Neural cell (in vitro differentiated cells): ENCODE results near the gene CYP2A6. TPM values are rescaled to one million over a fixed set of nuclear protein-coding genes. Genes with fewer than 3 reads are reported as not detected.
"Not testable (repeated sequence)": the region's sequence is repeated elsewhere in the genome, so short reads cannot be mapped to it uniquely, and the experiment has no call there.

ENCODE experiments used
- H2AFZ ChIP-seq: fragments of 200-600, 300-800 bp; sonication (generic), shearing (Covaris generic); 2 replicates; pipeline ENCODE4 v1.6.0; 2014; ENCODE audit warnings: low read depth, mild to moderate bottlenecking, antibody characterized with exemption, low read length, moderate library complexity
- H3F3A ChIP-seq: fragments of 200-600 bp; shearing (Covaris generic); 2 replicates; pipeline ENCODE4 v1.6.1; 2016; ENCODE audit warnings: mild to moderate bottlenecking, moderate library complexity, mixed read lengths, antibody characterized with exemption, low read length; ENCODE audit not compliant: insufficient read depth, poor library complexity, severe bottlenecking
- H3K27ac ChIP-seq: fragments of 200-600, 300-800 bp; sonication (generic), shearing (Covaris generic); 2 replicates; pipeline ENCODE4 v1.5.1; 2014; ENCODE audit warnings: mild to moderate bottlenecking, low read length, moderate library complexity
- H3K27me3 ChIP-seq: fragments of 300-800, 200-600 bp; sonication (generic), shearing (Covaris generic); 2 replicates; pipeline ENCODE4 v1.6.0; 2014; ENCODE audit warnings: mild to moderate bottlenecking, low read depth, low read length, moderate library complexity; ENCODE audit not compliant: insufficient read depth
- H3K36me3 ChIP-seq: fragments of 300-800, 200-600 bp; sonication (generic), shearing (Covaris generic); 2 replicates; pipeline ENCODE4 v1.5.1; 2014; ENCODE audit warnings: mild to moderate bottlenecking, antibody characterized with exemption, low read length, moderate library complexity; ENCODE audit not compliant: insufficient read depth
- H3K4me2 ChIP-seq: fragments of 300-800, 200-600 bp; sonication (generic), shearing (Covaris generic); 2 replicates; pipeline ENCODE4 v1.6.0; 2014; ENCODE audit warnings: mild to moderate bottlenecking, low read length
- H3K4me3 ChIP-seq: fragments of 300-800, 200-600 bp; sonication (generic), shearing (Covaris generic); 2 replicates; pipeline ENCODE4 v1.5.1; 2014; ENCODE audit warnings: mild to moderate bottlenecking, low read length, moderate library complexity
- H3K79me2 ChIP-seq: fragments of 200-600 bp; shearing (Covaris generic); replicated peaks from 2 replicates; pipeline ENCODE4 v1.6.0; 2014; ENCODE audit warnings: mild to moderate bottlenecking, low read length, moderate library complexity; ENCODE audit not compliant: insufficient read depth
- H3K9ac ChIP-seq: fragments of 300-800, 200-600 bp; sonication (generic), shearing (Covaris generic); 2 replicates; pipeline ENCODE4 v1.6.1; 2016; ENCODE audit warnings: mild to moderate bottlenecking, low read length, mixed read lengths
- H3K9me2 ChIP-seq: fragments of 200-600 bp; shearing (Covaris generic); 2 replicates; pipeline ENCODE4 v1.6.1; 2016; ENCODE audit warnings: mild to moderate bottlenecking, low read length, mixed read lengths; ENCODE audit not compliant: insufficient read depth
- H3K9me3 ChIP-seq: fragments of 200-600, 300-800 bp; sonication (generic), shearing (Covaris generic); 2 replicates; pipeline ENCODE4 v1.6.1; 2016; ENCODE audit warnings: mild to moderate bottlenecking, mixed run types, low read length, moderate library complexity, mixed read lengths
- H4K20me1 ChIP-seq: fragments of 200-600 bp; shearing (Covaris generic); 2 replicates; pipeline ENCODE4 v1.6.1; 2016; ENCODE audit warnings: mild to moderate bottlenecking, mixed run types; ENCODE audit not compliant: insufficient read depth
- CTCF ChIP-seq: fragments of 450-650 bp; IDR thresholded peaks from 2 replicates; pipeline ENCODE4 v1.5.1; 2014; ENCODE audit warnings: antibody characterized with exemption, mild to moderate bottlenecking, moderate library complexity; ENCODE audit not compliant: poor library complexity, severe bottlenecking
- EP300 ChIP-seq: fragments of 450-650 bp; conservative IDR thresholded peaks from 2 replicates; pipeline ENCODE4 v1.6.1; 2014; ENCODE audit warnings: antibody characterized with exemption, mild to moderate bottlenecking, moderate library complexity; ENCODE audit not compliant: poor library complexity, severe bottlenecking
- EZH2 ChIP-seq: fragments of 200-600, 300-800 bp; shearing (Covaris generic), sonication (generic); IDR thresholded peaks from 2 replicates; pipeline ENCODE4 v1.6.1; 2014; ENCODE audit warnings: antibody characterized with exemption, low read length, borderline replicate concordance, mild to moderate bottlenecking; ENCODE audit not compliant: insufficient read depth, poor library complexity, severe bottlenecking
- MXI1 ChIP-seq: fragments of 450-650 bp; conservative IDR thresholded peaks from 2 replicates; pipeline ENCODE4 v1.6.1; 2014; ENCODE audit warnings: antibody characterized with exemption, mild to moderate bottlenecking; ENCODE audit not compliant: poor library complexity, severe bottlenecking
- POLR2AphosphoS5 ChIP-seq: IDR thresholded peaks from 2 replicates; pipeline ENCODE4 v1.6.1; 2012
- RAD21 ChIP-seq: fragments of 450-650 bp; conservative IDR thresholded peaks from 2 replicates; pipeline ENCODE4 v1.6.1; 2014; ENCODE audit warnings: antibody characterized with exemption, mild to moderate bottlenecking, moderate library complexity
- REST ChIP-seq: IDR thresholded peaks from 2 replicates; pipeline ENCODE4 v1.6.1; 2012; ENCODE audit warnings: borderline replicate concordance
- SMC3 ChIP-seq: fragments of 450-650 bp; conservative IDR thresholded peaks from 2 replicates; pipeline ENCODE4 v1.6.1; 2014; ENCODE audit warnings: antibody characterized with exemption, mild to moderate bottlenecking, moderate library complexity; ENCODE audit not compliant: poor library complexity
- TAF1 ChIP-seq: IDR thresholded peaks from 2 replicates; pipeline ENCODE4 v1.6.1; 2012; ENCODE audit warnings: low read depth
- polyA plus RNA-seq: library from polyadenylated mRNA; depleted of rRNA; stranded (reverse); fragments of >200 nt; gene quantifications from 2 replicates; pipeline ENCODE4 v1.2.3, GENCODE V29; 2014

Gene CYP2A6
- polyA plus RNA-seq, 1 donor from 2014 or later = not detected

DNA sequence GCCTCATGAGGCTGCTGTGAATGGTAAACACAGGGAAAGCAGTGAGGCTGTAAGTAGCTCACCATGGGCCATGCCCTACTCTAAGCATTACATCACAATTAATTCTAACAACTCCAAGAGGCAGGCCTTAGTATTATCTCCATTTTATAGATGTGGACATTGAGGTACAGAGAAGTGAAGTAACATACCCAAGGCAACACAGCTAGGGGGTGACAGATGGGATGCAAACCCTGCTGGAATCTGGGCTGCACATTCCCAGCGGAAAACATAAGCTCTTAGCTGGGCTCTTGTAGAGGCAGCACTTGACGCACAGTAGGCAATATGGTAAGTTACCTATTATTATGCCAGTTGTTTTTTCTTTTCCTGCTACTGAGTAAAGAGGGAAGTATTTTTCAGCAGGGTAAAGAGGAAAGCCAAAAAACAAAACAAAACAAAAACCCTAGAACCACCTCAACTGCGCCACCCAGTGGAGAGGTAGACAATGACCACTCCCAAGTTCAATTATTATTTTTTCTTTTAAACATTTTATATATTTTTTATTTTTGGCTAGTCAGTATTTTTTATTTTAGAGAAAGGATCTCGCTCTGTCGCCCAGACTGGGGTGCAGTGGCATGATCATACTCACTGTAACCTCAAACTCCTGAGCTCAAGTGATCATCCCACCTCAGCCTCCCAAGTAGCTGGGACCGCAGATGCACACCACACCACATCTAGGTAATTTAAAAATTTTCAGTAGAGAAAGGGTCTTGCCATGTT lies 30.6 kb downstream of the CYP2A6 start:
- H3K27ac ChIP-seq, H3F3A ChIP-seq, H2AFZ ChIP-seq: not testable (repeated sequence)

DNA sequence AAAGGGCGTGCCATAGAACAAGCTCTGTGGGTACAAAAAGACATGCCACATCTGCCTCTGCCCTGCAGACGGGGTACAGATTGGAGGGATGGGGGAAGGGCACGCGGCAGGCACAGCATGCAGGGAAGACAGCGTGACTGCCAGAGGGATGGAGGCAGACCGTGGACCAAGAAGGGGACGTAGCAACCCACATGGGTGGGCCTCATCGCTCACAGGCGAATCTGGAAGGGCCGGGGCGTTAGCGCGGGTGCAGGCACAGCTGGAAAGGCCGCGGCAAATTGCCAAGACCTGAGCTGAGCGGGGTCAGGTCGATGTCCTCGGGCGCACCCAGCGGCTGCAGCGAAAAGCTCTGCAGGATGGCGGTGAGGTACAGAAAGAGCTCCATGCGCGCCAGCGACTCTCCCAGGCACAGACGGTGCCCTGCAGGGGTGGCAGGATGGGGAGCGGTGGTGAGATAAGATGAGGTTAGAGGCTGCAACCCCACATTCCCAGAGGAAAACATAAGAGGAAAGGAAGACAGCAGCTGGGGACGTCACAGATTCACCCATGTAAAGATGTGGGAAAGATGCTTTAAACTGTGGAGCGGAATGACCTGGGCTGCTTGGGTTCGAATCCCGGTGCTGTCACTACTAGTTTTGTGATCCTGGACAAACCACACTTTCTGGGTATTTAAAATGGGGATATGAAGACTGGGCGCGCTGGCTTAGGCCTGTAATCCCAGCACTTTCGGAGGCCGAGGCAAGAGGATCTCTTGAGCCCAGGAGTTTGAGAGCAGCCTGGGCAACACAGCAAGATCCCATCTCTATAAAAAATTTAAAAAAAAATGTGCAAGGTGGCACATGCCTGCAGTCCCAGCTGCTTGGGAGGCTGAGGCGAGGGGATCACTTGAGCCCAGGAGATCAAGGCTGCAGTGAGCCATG lies 31.5 kb downstream of the CYP2A6 start:
- not testable (repeated sequence) for H4K20me1 ChIP-seq, H3K4me2 ChIP-seq, H3K27ac ChIP-seq, H3K9me3 ChIP-seq, H3K36me3 ChIP-seq, H3F3A ChIP-seq, H3K27me3 ChIP-seq, H2AFZ ChIP-seq, H3K9me2 ChIP-seq, H3K79me2 ChIP-seq
- peak overlapping the region; percentile 38 for H3K9ac ChIP-seq
- peak overlapping the region; percentile 52 for H3K4me3 ChIP-seq
- TF ChIP-seq RAD21 (peak; percentile 10), CTCF (peak; percentile 67), MXI1 (peak; percentile 22)

More for the DNA sequence above, 30.6 kb downstream of the CYP2A6 start:
- H3K36me3 ChIP-seq, H3K4me2 ChIP-seq, H3K4me3 ChIP-seq, H4K20me1 ChIP-seq, H3K9me2 ChIP-seq, H3K27me3 ChIP-seq, H3K9ac ChIP-seq, H3K79me2 ChIP-seq, H3K9me3 ChIP-seq: not testable (repeated sequence)
- peak; percentile 54 for TF ChIP-seq CTCF

DNA sequence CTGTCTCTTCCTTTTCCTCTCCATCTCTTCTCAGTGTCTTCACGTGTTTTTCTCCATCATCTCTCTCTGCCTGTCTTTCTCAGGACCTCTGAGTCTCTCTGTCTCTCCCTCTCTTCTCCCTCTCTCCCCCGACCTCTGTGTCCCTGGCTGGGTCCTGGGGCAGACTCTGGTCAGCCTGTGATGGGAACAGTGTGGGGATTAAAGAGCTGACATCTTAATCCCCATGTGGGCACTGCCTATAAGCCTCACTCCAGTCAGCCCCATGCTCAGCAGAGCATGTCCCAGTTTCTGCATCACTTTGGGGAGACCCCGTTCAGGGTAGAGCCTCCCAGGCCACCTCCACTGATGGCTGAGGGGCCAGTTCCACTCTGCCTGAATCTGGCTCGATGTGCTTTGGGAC lies 35.0 kb downstream of the CYP2A6 start:
- no peaks in the 10 kb centered on the region for H4K20me1 ChIP-seq
- no peak overlapping the region for H3K27ac ChIP-seq
- H3K36me3 ChIP-seq = no peaks in the 10 kb centered on the region
- H2AFZ ChIP-seq = no peak overlapping the region
- H3F3A ChIP-seq = no peaks in the 10 kb centered on the region
- H3K4me3 ChIP-seq = no peak overlapping the region
- no peak overlapping the region for H3K4me2 ChIP-seq
- no peaks in the 10 kb centered on the region for H3K9me3 ChIP-seq
- H3K79me2 ChIP-seq = no peaks in the 10 kb centered on the region
- no peaks in the 10 kb centered on the region for H3K27me3 ChIP-seq
- no peaks in the 10 kb centered on the region for H3K9me2 ChIP-seq
- H3K9ac ChIP-seq = no peak overlapping the region
- TF ChIP-seq CTCF (no peak), EZH2 (no peak), MXI1 (no peak), SMC3 (no peak), EP300 (no peak), POLR2AphosphoS5 (no peak), TAF1 (no peak), RAD21 (no peak), REST (no peak)
